Panc1 (cell line): Measurements from ENCODE around the gene CHI3L1. TPM values are rescaled to one million over a fixed set of nuclear protein-coding genes. Genes with fewer than 3 reads are reported as not detected.

Experiments used
- ATAC-seq: fragments of 200-7000 bp; cut with Tn5 transposase; 2 replicates; pipeline ENCODE4 v1.9.1; 2020; ENCODE audit warnings: mild to moderate bottlenecking, moderate library complexity
- BruUV-seq: library from RNA; stranded (reverse); fragments of 400-500 nt; replicated peaks from 2 replicates; lab custom pipeline; 2021; lab: Mats Ljungman, UMichigan
- CTCF ChIA-PET: fragments of 300-600 bp; sonication (Branson Sonifier 250); formaldehyde crosslinking; loops from one replicate; lab custom pipeline; 2022; ENCODE audit warnings: antibody characterized with exemption; lab: Charles Lee
- POLR2A ChIA-PET: fragments of 300-600 bp; sonication (Branson Sonifier 250); formaldehyde crosslinking; loops from one replicate; lab custom pipeline; 2022; ENCODE audit warnings: antibody characterized with exemption; lab: Charles Lee
- DNase-seq: peaks from one replicate; pipeline ENCODE4 v3.0.0-alpha.2; 2010; ENCODE audit warnings: low read depth, low spot score
- H3K27ac ChIP-seq: 2 replicates; pipeline ENCODE4 v1.5.1; 2011; ENCODE audit warnings: mild to moderate bottlenecking, low read length, inconsistent platforms
- H3K27me3 ChIP-seq: fragments of 200-500 bp; sonication (Bioruptor generic); 2 replicates; pipeline ENCODE4 v1.6.0; 2014; ENCODE audit warnings: low read length, inconsistent platforms; ENCODE audit not compliant: control insufficient read depth, insufficient read depth
- H3K36me3 ChIP-seq: fragments of 200-500 bp; sonication (Bioruptor generic); 2 replicates; pipeline ENCODE4 v1.5.1; 2014; ENCODE audit warnings: inconsistent platforms, mild to moderate bottlenecking, low read length, moderate library complexity; ENCODE audit not compliant: control insufficient read depth, insufficient read depth
- H3K4me1 ChIP-seq: 2 replicates; pipeline ENCODE4 v1.5.1; 2011; ENCODE audit warnings: inconsistent platforms, mild to moderate bottlenecking, low read length, moderate library complexity; ENCODE audit not compliant: control insufficient read depth, insufficient read depth
- H3K4me3 ChIP-seq, 2 experiments: 2 replicates each; pipeline ENCODE4 v1.5.1; 2011 to 2012; ENCODE audit warnings: low read depth in 2 of 2, low read length in 2 of 2, mild to moderate bottlenecking in 2 of 2, inconsistent platforms in 1 of 2, moderate library complexity in 1 of 2
- H3K9me3 ChIP-seq: fragments of 200-500 bp; sonication (Bioruptor generic); 2 replicates; pipeline ENCODE4 v1.5.1; 2014; ENCODE audit warnings: low read depth, mild to moderate bottlenecking, inconsistent platforms, low read length, moderate library complexity; ENCODE audit not compliant: control insufficient read depth, insufficient read depth
- CTCF ChIP-seq: fragments of 450-650 bp; IDR thresholded peaks from 2 replicates; pipeline ENCODE4 v1.5.1; 2017; ENCODE audit warnings: mild to moderate bottlenecking
- POLR2AphosphoS5 ChIP-seq: IDR thresholded peaks from 2 replicates; pipeline ENCODE4 v1.6.1; 2012; ENCODE audit warnings: mild to moderate bottlenecking, low read depth, low read length, moderate library complexity
- REST ChIP-seq, 2 experiments: IDR thresholded peaks; 2 replicates each; pipeline ENCODE4 v1.6.1; 2011 to 2012; ENCODE audit warnings: low read depth in 2 of 2, control low read depth in 1 of 2, low read length in 1 of 2, mild to moderate bottlenecking in 1 of 2, moderate library complexity in 1 of 2; ENCODE audit not compliant: insufficient read depth in 1 of 2
- SIN3A ChIP-seq: IDR thresholded peaks from 2 replicates; pipeline ENCODE4 v1.6.1; 2012; ENCODE audit warnings: low read depth, mild to moderate bottlenecking, low read length, moderate library complexity, borderline replicate concordance; ENCODE audit not compliant: insufficient read depth
- TCF7L2 ChIP-seq: IDR thresholded peaks from 2 replicates; pipeline ENCODE4 v1.6.1; 2011; ENCODE audit warnings: mild to moderate bottlenecking, low read depth, low read length, inconsistent platforms
- in situ Hi-C: cut with HindIII; loops from 2 replicates; pipeline ENCODE4 v1.10.0; 2016; ENCODE audit warnings: low sequenced_read_pairs, low pct_unique_long_range_greater_than_20kb
- intact Hi-C: fragments of 100-400 bp; cut with micrococcal nuclease; formaldehyde crosslinking; loops from one replicate; pipeline ENCODE4 v1.10.0; 2022; ENCODE audit not compliant: unreplicated experiment
- total RNA-seq: library from RNA; stranded (reverse); gene quantifications from one replicate; pipeline ENCODE4 v1.2.1, GENCODE V29; 2021; ENCODE audit not compliant: unreplicated experiment

CHI3L1 gene
- total RNA-seq, 1 experiment from 2014 or later = 0.10 TPM

- H3K4me3 ChIP-seq = no peak overlapping the region
- intact Hi-C loops = no loop called here
- ATAC-seq (no peak), DNase-seq (no peak)
- H3K36me3 ChIP-seq = no peaks in the 10 kb centered on the region
- no TSS peak for BruUV-seq
- peaks cover 6% of the 10 kb centered on the region; the same call in 1 of the 2 replicates for H3K27me3 ChIP-seq
- ChIA-PET POLR2A (no interaction called here), CTCF (no interaction called here)
- H3K27ac ChIP-seq = no peak overlapping the region
- no peaks in the 10 kb centered on the region for H3K9me3 ChIP-seq
- TF ChIP-seq POLR2AphosphoS5 (no peak), CTCF (no peak), SIN3A (no peak), REST (IDR thresholded peaks at IDR 0.05; ENCODE audit: insufficient read depth in 1 of 2, low read depth in 2 of 2, low read length in 1 of 2) (no peak), TCF7L2 (no peak)
- in situ Hi-C loops = no loop called here
- H3K4me1 ChIP-seq = no peaks in the 10 kb centered on the region
These were observed 24.5 kb upstream of the CHI3L1 start for GRCh38 chr1:203210988-203211387.

- Histone ChIP-seq H3K36me3 (no peaks in the 10 kb centered on the region), H3K27ac (no peak overlapping the region), H3K4me3 (no peak overlapping the region), H3K4me1 (no peaks in the 10 kb centered on the region), H3K27me3 (peaks cover 6% of the 10 kb centered on the region; the same call in 1 of the 2 replicates), H3K9me3 (no peaks in the 10 kb centered on the region)
- no peak for TF ChIP-seq POLR2AphosphoS5
- no peak for TF ChIP-seq SIN3A
- TF ChIP-seq CTCF = no peak
- TF ChIP-seq TCF7L2 = no peak
- no peak for TF ChIP-seq REST (IDR thresholded peaks at IDR 0.05; ENCODE audit: insufficient read depth in 1 of 2, low read depth in 2 of 2, low read length in 1 of 2)
- DNase-seq = no peak
- intact Hi-C loops (no loop called here), in situ Hi-C loops (no loop called here)
- CTCF ChIA-PET = no interaction called here
- no TSS peak for BruUV-seq
- POLR2A ChIA-PET = no interaction called here
- no peak for ATAC-seq
These were observed 23.8 kb upstream of the CHI3L1 start for GRCh38 chr1:203210350-203210749.
